Motor neuron (in vitro differentiated cells): ENCODE data around the gene TAPBP. TPM values are rescaled to one million over a fixed set of nuclear protein-coding genes. Genes with fewer than 3 reads are reported as not detected.
A peak's percentile ranks its signal among the peaks of the same experiment; 100 is the strongest.
"Not testable (repeated sequence)": the region's sequence is repeated elsewhere in the genome, so short reads cannot be mapped to it uniquely, and the experiment has no call there.

Experiments
- ATAC-seq, 8 experiments: fragments of 200-7000 bp; cut with Tn5 transposase; replicated peaks in 6 of 8; 2 replicates each; pipeline ENCODE4 v1.8.0; 2021; ENCODE audit warnings: mild to moderate bottlenecking in 8 of 8, moderate library complexity in 8 of 8
- H3K27ac ChIP-seq, 2 donors: fragments of 250-450 bp; sonication (Bioruptor Pico); 2 replicates each; pipeline ENCODE4 v1.9.0; 2021; ENCODE audit warnings: antibody characterized with exemption in 2 of 2, mild to moderate bottlenecking in 2 of 2, moderate library complexity in 1 of 2
- H3K4me1 ChIP-seq, 2 donors: fragments of 250-450 bp; sonication (Bioruptor Pico); replicated peaks in 1 of 2; 2 replicates each; pipeline ENCODE4 v1.6.1; 2021; ENCODE audit warnings: antibody characterized with exemption in 2 of 2, mild to moderate bottlenecking in 2 of 2, moderate library complexity in 1 of 2
- H3K4me3 ChIP-seq, 5 donors: fragments of 250-450 bp; sonication (Bioruptor Pico); 2 replicates each; pipeline ENCODE4 v1.9.0; 2021; ENCODE audit warnings: antibody characterized with exemption in 5 of 5, mild to moderate bottlenecking in 5 of 5, moderate library complexity in 4 of 5
- WGBS, 10 experiments: fragments of 450-650 bp; shearing (Covaris generic); methylation state at CpG; one replicate each; pipeline ENCODE4 v1.0.0; 2022; 5-methylcytosine and 5-hydroxymethylcytosine counted together
- in situ Hi-C, 9 experiments: fragments of 400-800 bp; cut with MboI; loops; one replicate each; pipeline ENCODE4 v1.15.0; 2021; ENCODE audit warnings: low sequenced_read_pairs in 9 of 9, low pct_unique_long_range_greater_than_20kb in 2 of 9; ENCODE audit not compliant: unreplicated experiment in 9 of 9
- total RNA-seq, 8 experiments: library from RNA; unstranded; fragments of 300-600 nt; gene quantifications; 2 replicates each; pipeline versions ENCODE4 v1.2.3 to v1.2.4, GENCODE V29; 2022

Gene TAPBP
- total RNA-seq, 8 experiments from 2014 or later = 5.2 to 95.0 (median 41.9) TPM

- ATAC-seq, in situ Hi-C loops: not testable (repeated sequence)
- 37 to 83% (median 63%) methylated on average over 1 to 7 of the region's 16 CpGs; no CpG with 5 or more reads in 2 of the 10 experiments for WGBS, 10 experiments
- peak overlapping the region; percentile 76 to 79 for H3K27ac ChIP-seq
- peak overlapping the region; percentile 36 to 48 (median 38) for H3K4me3 ChIP-seq
- H3K4me1 ChIP-seq = peaks cover 40 to 48% of the 10 kb centered on the region in 2 donors
Measured at GRCh38 chr6:33275795-33276580, 37.9 kb downstream of the TAPBP start.

- Histone ChIP-seq H3K4me1 (peaks cover 42 to 54% of the 10 kb centered on the region in 2 donors), H3K4me3 (peak overlapping the region in 1 of 5 donors; percentile 79), H3K27ac (no peak overlapping the region)
- 10 to 100% (median 62%) methylated on average over 1 to 13 of the region's 14 CpGs for WGBS, 10 experiments
- no peak for ATAC-seq
- in situ Hi-C loops = no loop called here
Measured at GRCh38 chr6:33273924-33274902, 39.7 kb downstream of the TAPBP start.

- Histone ChIP-seq H3K4me1 (peaks cover 42 to 54% of the 10 kb centered on the region in 2 donors), H3K27ac (peak overlapping the region in 1 of 2 donors; percentile 98), H3K4me3 (peak overlapping the region; percentile 73 to 86 (median 81))
- no peak for ATAC-seq
- WGBS, 10 experiments = 2 to 57% (median 38%) methylated on average over 2 to 11 of the region's 11 CpGs
- in situ Hi-C loops = no loop called here
Measured at GRCh38 chr6:33273129-33273923, 40.6 kb downstream of the TAPBP start.

- in situ Hi-C loops = no loop called here
- ATAC-seq = peak in 5 of 8 experiments; percentile 0 to 5 (median 3)
- Histone ChIP-seq H3K27ac (peak overlapping the region; percentile 70 to 98), H3K4me1 (peaks cover 37 to 47% of the 10 kb centered on the region in 2 donors), H3K4me3 (peak overlapping the region; percentile 73 to 86 (median 81))
- 0 to 7% (median 2%) methylated on average over 3 to 21 of the region's 22 CpGs for WGBS, 10 experiments
Measured at GRCh38 chr6:33272275-33273128, 41.4 kb downstream of the TAPBP start.

- in situ Hi-C loops = no loop called here
- 0 to 5% (median 0%) methylated on average over 1 to 21 of the region's 48 CpGs for WGBS, 10 experiments
- peaks cover 37 to 45% of the 10 kb centered on the region in 2 donors for H3K4me1 ChIP-seq
- H3K27ac ChIP-seq = peak within 1 kb of the TSS; percentile 95 to 98
- ATAC-seq = peak; percentile 78 to 96 (median 94)
- H3K4me3 ChIP-seq = peak within 1 kb of the TSS; percentile 73 to 86 (median 81)
Measured at GRCh38 chr6:33271468-33272274, 42.2 kb downstream of the TAPBP start, which contains the start of the genes RPS18 and VPS52. RPS18 (plus strand) TSS chr6:33272075; CDS start chr6:33272120, 45 bp downstream. VPS52 (minus strand) TSS chr6:33271876; CDS start chr6:33271675, 201 bp downstream.

GRCh38 chr6:33271117-33271467 is 42.8 kb downstream of the TAPBP start:
- H3K4me1 ChIP-seq = peaks cover 34 to 39% of the 10 kb centered on the region in 2 donors
- peak in 2 of 8 experiments; percentile 3 to 4 for ATAC-seq
- in situ Hi-C loops = no loop called here
- peak overlapping the region; percentile 73 to 86 (median 81) for H3K4me3 ChIP-seq
- peak overlapping the region; percentile 95 to 98 for H3K27ac ChIP-seq
- 0 to 4% (median 0%) methylated on average over 1 to 6 of the region's 7 CpGs; no CpG with 5 or more reads in 2 of the 10 experiments for WGBS, 10 experiments

- peak in 1 of 8 experiments; percentile 15 for ATAC-seq
- in situ Hi-C loops = no loop called here
- Histone ChIP-seq H3K27ac (no peak overlapping the region), H3K4me3 (no peak overlapping the region), H3K4me1 (no peaks in the 10 kb centered on the region)
- WGBS, 10 experiments = 0 to 100% (median 81%) methylated on average over 1 to 5 of the region's 7 CpGs; no CpG with 5 or more reads in 3 of the 10 experiments
Measured at GRCh38 chr6:33264015-33264414, 49.9 kb downstream of the TAPBP start.

GRCh38 chr6:33262490-33262889 is 51.4 kb downstream of the TAPBP start:
- in situ Hi-C loops, H3K4me1 ChIP-seq, H3K27ac ChIP-seq, ATAC-seq, H3K4me3 ChIP-seq: not testable (repeated sequence)
- 92 to 100% (median 95%) methylated on average over 2 to 3 of the region's 3 CpGs; no CpG with 5 or more reads in 1 of the 10 experiments for WGBS, 10 experiments

- 72 to 100% (median 94%) methylated on average over 2 to 5 of the region's 5 CpGs; no CpG with 5 or more reads in 2 of the 10 experiments for WGBS, 10 experiments
- in situ Hi-C loops = no loop called here
- no peaks in the 10 kb centered on the region for H3K4me1 ChIP-seq
- no peak overlapping the region for H3K4me3 ChIP-seq
- peak in 1 of 8 experiments; percentile 14 for ATAC-seq
- H3K27ac ChIP-seq = no peak overlapping the region
Measured at GRCh38 chr6:33259032-33259431, 54.8 kb downstream of the TAPBP start.

GRCh38 chr6:33254591-33254990 is 59.3 kb downstream of the TAPBP start:
- Histone ChIP-seq H3K4me1 (peaks cover 9 to 10% of the 10 kb centered on the region in 2 donors), H3K27ac (no peak overlapping the region), H3K4me3 (no peak overlapping the region)
- no peak for ATAC-seq
- in situ Hi-C loops = no loop called here
- WGBS, 10 experiments = 81 to 100% (median 84%) methylated on average over 1 to 4 of the region's 4 CpGs; no CpG with 5 or more reads in 4 of the 10 experiments

- H3K4me1 ChIP-seq = peaks cover 12% of the 10 kb centered on the region in 2 donors
- H3K27ac ChIP-seq = no peak overlapping the region
- in situ Hi-C loops = no loop called here
- ATAC-seq = no peak
- H3K4me3 ChIP-seq = no peak overlapping the region
Measured at GRCh38 chr6:33252759-33253158, 61.1 kb downstream of the TAPBP start.
